ENCODE results near the gene FNIP1.

- TF ChIP-seq, protein P1, sequence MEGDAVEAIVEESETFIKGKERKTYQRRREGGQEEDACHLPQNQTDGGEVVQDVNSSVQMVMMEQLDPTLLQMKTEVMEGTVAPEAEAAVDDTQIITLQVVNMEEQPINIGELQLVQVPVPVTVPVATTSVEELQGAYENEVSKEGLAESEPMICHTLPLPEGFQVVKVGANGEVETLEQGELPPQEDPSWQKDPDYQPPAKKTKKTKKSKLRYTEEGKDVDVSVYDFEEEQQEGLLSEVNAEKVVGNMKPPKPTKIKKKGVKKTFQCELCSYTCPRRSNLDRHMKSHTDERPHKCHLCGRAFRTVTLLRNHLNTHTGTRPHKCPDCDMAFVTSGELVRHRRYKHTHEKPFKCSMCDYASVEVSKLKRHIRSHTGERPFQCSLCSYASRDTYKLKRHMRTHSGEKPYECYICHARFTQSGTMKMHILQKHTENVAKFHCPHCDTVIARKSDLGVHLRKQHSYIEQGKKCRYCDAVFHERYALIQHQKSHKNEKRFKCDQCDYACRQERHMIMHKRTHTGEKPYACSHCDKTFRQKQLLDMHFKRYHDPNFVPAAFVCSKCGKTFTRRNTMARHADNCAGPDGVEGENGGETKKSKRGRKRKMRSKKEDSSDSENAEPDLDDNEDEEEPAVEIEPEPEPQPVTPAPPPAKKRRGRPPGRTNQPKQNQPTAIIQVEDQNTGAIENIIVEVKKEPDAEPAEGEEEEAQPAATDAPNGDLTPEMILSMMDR (IDR thresholded peaks at IDR 0.05; ENCODE audit: control extremely low read depth in 1 of 3, insufficient read depth in 1 of 3, low read depth in 1 of 3, low read length in 3 of 3), result no peak
- TF ChIP-seq EZH2 (IDR thresholded peaks at IDR 0.05; ENCODE audit: low read depth, low read length, severe bottlenecking), result no peak
- no peak for TF ChIP-seq TBP (IDR thresholded peaks at IDR 0.05; ENCODE audit: low read depth, low read length)
- TF ChIP-seq HDAC2 (IDR thresholded peaks at IDR 0.05; ENCODE audit: borderline replicate concordance in 1 of 2, low read depth in 2 of 2, low read length in 2 of 2), result no peak
- TF ChIP-seq TAF7 (optimal IDR thresholded peaks at IDR 0.05; ENCODE audit: borderline replicate concordance, low read depth, low read length), result no peak
- TF ChIP-seq CHD1 (IDR thresholded peaks at IDR 0.05; ENCODE audit: low read depth, low read length), result no peak
- no peak for TF ChIP-seq EP300 (IDR thresholded peaks at IDR 0.05; ENCODE audit: borderline replicate concordance in 1 of 2, low read depth in 2 of 2, low read length in 2 of 2)
- TF ChIP-seq GTF2F1 (IDR thresholded peaks at IDR 0.05; ENCODE audit: borderline replicate concordance, low read depth, low read length), result no peak
- no peak for TF ChIP-seq POU5F1 (IDR thresholded peaks at IDR 0.05; ENCODE audit: low read depth, low read length)
- TF ChIP-seq ZNF274 (IDR thresholded peaks at IDR 0.05; ENCODE audit: borderline replicate concordance, extremely low read depth, low read length), result no peak
- no peak for TF ChIP-seq MAX (IDR thresholded peaks at IDR 0.05)
- no peak for TF ChIP-seq TAF1 (IDR thresholded peaks at IDR 0.05; ENCODE audit: low read depth, low read length)
- no peak for TF ChIP-seq ASH2L (IDR thresholded peaks at IDR 0.05; ENCODE audit: low read length)
Observed at GRCh38 chr5:131769336-131769735, 27.5 kb downstream of the FNIP1 start.
